ENCODE measurements around the gene PTPRN2.

The PTPRN2 gene

DNA sequence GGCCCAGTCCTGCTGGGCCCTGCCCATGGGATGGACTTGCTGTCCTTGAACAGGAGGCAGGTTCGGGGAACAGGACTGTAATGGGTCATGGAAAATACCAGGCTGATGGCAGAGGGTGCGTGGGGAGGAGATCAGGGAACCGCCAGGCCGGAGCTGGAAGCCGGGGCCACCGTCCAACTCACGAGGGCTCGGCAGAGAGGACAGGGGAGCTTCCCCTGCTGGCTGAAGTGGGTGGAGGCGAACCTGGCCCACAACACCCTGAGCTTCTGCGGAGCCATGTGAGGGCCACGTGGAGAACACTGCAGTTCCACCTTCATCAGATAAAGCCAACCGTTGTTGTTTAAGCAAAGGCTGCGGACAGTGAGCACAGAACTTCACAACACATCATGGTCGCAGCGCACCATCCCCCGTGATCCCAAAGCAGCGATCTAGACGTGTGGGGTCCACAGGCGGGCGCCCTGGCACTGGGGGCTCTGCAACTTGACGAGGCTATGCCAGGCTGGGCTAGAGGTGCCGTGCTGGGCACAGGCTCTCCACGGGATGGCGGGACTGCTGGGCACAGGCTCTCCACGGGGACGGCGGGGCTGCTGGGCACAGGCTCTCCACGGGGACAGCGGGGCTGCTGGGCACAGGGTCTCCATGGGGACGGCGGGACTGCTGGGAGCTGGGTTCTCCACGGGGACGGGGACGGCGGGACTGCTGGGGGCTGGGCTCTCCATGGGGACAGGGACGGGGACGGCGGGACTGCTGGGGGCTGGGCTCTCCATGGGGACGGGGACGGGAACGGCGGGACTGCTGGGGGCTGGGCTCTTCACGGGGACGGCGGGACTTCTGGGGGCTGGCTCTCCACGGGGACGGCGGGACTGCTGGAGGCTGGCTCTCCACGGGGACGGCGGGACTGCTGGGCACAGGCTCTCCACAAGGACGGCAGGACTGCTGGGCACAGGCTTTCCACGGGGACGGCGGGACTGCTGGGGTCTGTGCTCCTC is 777.5 kb downstream of the PTPRN2 start:
- no peak for DNase-seq (ENCODE audit: low spot score)

GRCh38 chr7:157809154-157809862 is 778.3 kb downstream of the PTPRN2 start:
- DNase-seq (ENCODE audit: low spot score) = no peak

DNA sequence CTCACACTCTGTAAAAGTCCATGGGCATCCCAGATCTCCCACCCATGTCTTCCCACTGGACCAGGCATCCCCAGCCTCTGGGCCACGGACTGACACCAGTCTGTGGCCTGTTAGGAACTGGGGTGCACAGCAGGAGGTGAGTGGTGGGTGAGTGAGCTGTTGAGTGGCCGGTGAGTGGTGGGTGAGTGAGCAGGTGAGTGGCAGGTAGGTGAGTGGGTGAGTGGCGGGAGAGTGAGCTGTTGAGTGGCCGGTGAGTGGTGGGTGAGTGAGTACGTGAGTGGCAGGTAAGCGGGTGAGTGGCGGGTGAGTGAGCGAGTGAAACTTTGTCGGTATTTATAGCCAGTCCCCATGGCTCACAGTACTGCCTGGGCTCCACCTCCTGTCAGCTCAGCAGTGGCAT is 779.6 kb downstream of the PTPRN2 start:
- DNase-seq (ENCODE audit: low spot score) = no peak

GRCh38 chr7:157807510-157807909 is 780.1 kb downstream of the PTPRN2 start:
- peak; percentile 87 for DNase-seq (ENCODE audit: low spot score)

GRCh38 chr7:157806711-157807110 is 780.9 kb downstream of the PTPRN2 start:
- no peak for DNase-seq (ENCODE audit: low spot score)

- no peak for DNase-seq (ENCODE audit: low spot score)
Measured at GRCh38 chr7:157805713-157806112, 781.9 kb downstream of the PTPRN2 start.

DNA sequence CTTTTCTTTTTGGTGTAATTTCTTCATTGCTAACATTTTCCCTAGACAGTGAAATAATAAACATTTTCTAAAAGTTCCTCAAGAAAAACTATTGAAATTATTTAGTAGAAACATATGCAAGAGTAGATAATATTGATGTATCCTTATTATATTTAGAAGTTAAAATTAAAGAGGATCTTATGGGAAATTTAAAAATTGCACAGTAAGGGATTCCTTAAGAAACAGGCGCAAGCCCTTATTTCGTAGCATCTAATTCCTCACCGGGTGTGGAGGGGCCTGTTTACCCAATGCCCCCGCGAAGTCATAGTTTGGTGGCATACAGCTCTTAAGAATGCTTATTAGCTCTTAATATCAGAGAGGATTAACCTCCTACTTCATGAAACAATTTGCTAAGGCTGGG is 783.7 kb downstream of the PTPRN2 start:
- no peak for DNase-seq (ENCODE audit: low spot score)

GRCh38 chr7:157801971-157802675 is 785.5 kb downstream of the PTPRN2 start:
- DNase-seq (ENCODE audit: low spot score) = no peak

GRCh38 chr7:157801113-157801512 is 786.5 kb downstream of the PTPRN2 start:
- DNase-seq (ENCODE audit: low spot score) = no peak

DNA sequence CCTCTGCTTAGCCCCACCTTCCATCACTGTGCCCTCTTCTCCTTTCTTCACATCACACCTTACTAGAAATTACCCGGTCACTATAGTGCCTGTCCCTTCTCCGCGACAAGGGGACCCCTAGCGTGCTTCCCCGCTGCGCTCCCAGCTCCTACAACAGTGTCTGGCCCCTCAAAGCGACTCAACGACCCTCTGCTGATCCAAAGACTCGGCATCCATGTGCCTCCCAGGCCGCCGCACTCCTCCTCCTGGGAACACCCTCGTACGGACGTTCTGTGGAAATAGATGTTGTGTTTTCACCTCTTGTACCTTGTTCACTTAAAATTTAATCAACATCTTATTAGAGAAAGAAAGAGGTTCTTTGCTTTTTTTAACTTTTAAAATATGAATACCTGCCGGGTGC is 787.3 kb downstream of the PTPRN2 start:
- DNase-seq (ENCODE audit: low spot score) = no peak

GRCh38 chr7:157799076-157799685 is 788.4 kb downstream of the PTPRN2 start:
- DNase-seq (ENCODE audit: low spot score) = no peak

- no peak for DNase-seq (ENCODE audit: low spot score)
Measured at GRCh38 chr7:157797361-157797760, 790.3 kb downstream of the PTPRN2 start.

DNA sequence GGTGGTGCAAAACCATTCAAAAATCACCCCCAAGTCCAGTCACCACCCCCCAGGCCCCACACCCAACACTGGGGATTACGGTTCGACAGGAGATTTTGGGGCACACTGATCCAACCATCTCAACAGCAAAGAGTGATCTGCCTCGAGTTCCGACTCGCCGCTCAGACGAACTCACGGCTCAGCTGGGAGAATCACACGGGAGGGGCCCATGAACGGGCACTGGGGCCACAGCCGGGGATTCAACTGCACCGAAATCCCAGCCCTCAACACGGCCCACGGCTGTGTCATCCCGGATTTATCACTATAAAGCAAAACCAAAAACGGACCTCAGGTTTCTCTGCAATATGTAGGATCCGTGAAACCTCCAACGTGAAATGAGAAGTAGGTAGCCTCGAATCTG is 790.8 kb downstream of the PTPRN2 start:
- no peak for DNase-seq (ENCODE audit: low spot score)

DNA sequence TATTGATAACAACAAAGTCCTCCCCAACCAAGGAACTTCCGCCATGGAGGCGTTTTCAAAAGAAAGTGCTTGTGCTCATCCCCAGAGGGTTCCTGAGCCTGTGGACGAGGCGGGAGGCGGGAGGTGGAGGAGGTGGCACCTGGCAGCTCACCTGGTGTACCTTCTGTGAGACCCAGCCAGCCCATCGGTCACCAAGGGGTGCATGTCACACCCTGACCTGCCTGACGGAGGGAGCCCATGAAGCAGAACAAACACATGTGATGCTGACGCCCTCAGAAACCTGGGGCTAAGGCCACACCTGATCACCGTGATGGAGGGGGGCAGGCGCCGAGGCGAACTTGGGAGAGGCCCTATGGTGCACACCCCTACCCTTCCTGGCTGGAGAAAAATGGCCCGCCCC is 792.0 kb downstream of the PTPRN2 start:
- DNase-seq (ENCODE audit: low spot score) = no peak

DNA sequence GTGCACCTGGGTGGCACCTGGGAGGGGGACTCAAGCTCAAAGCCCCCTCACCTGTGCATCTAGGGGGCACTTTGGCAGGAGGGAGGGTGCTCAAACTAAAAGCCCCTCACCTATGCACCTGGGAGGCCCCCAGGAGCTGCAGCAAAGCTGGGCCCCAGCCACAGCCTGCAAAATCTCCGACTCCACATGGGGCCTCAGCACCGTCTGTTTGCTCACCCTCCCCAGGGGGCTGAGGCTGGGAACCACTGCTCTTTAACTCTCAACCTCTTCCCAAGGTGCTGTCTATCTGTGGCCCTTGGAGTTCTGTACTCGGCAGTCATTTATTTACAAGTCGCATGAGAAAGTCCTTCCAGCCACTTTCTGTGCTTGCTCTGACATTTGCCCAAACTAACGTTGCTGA is 792.4 kb downstream of the PTPRN2 start:
- no peak for DNase-seq (ENCODE audit: low spot score)

DNA sequence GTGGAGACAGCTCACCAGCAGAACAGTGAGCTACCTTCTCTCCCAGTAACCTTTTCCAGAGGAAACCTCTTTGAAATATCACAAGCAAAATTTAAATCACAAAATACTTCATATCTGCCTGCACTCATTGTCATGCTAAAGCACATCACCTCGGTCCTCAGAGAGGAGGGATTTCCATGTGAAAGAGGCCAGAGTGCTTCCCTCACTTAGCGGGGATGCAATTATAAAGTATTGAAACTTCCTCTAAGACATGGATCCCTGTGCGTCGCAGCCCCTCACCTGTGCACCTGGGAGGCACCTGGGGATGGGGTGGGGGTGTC is 792.9 kb downstream of the PTPRN2 start:
- DNase-seq (ENCODE audit: low spot score) = no peak

DNA sequence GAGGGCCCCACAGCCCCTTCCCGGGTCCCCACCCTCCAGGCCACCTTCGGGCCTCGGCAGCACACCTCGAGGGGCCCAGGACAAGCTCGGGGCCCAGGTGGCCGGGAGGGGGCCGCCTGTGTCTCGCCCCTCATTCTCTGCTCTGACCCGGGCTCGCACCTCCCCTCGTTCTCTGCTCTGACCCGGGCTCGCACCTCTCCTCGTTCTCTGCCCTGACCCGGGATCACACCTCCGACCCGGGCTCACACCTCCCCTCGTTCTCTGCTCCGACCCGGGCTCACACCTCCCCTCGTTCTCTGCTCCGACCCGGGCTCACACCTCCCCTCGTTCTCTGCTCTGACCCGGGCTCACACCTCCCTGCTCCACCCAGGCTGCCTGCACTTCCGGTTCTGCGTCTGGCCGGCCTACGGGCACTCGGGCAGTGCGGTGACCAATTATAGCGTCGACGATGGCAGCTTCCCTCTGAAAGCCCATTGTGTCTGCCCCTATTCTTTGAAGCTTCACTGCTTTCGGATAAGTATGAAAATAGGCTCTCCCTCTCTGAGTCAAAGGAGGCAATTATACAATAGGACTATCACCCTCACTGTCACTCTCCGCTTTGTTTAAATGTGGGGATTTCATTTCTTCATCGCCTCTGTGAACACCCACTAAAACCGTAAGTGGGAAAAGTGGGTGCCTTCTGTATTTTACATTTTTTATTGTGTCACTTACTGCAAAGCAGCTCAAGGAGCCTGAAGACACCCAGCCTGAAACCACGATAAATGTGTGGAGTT is 793.5 kb downstream of the PTPRN2 start:
- no peak for DNase-seq (ENCODE audit: low spot score)

DNA sequence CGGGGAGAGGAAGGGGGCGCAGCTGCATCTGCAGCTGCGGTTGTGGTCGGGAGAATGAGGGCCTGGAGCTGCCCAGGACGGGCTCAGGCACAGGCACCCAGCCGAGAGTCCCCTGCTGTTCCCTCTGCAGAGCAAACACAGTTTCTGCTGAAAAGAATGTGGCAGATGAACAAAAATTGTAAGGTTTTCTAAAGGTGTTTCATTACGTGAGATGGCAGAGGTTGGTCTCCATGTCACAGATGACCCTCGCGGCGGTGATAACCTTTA is 794.6 kb downstream of the PTPRN2 start:
- DNase-seq (ENCODE audit: low spot score) = no peak

GRCh38 chr7:157792241-157793086 is 795.2 kb downstream of the PTPRN2 start:
- no peak for DNase-seq (ENCODE audit: low spot score)

DNA sequence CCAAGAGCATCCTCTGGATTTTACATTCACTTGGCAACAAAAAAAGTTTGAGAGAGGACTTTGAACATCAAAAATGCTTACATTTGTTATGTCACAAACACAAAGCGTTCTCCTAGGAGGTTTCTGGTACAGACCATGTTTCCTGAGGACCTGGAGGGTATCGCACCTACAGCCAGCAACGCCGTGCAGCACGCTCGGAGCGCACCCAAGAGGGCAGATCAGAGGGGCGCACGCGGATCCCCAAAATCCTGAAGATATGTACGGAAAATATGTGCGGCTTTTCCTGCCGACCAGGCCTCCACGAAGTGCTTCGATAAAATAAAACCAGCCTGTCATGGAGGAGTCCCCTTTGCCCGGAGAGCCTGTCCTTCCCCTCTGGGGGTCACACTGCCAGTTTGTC is 796.0 kb downstream of the PTPRN2 start:
- DNase-seq (ENCODE audit: low spot score) = no peak

DNA sequence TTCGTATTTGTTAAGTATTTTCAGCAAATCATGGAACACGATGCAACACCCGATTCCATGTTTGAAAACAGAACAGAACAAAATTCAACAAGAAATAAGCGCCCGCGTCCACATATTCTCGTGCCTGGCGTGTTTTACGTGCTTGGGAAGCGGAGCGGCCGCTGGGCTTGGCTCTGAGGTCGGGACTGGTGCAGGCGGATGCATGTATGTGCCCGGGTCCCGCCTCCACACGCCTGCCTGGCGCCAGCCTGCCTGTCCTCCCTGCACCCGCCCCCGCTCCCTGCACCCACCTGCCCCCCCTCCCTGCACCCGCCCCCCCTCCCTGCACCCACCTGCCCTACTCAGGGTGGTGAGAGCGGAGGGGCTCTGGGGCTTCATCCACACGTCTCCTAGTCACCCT is 796.4 kb downstream of the PTPRN2 start:
- DNase-seq (ENCODE audit: low spot score) = no peak

All from SW480 (cell line).